Hepatocyte (in vitro differentiated cells): ENCODE results near the gene NAA80.

Experiments
- EZH2 ChIP-seq: fragments of 200-600 bp; sonication (generic); IDR thresholded peaks from 2 replicates; pipeline ENCODE4 v1.6.1; 2016; ENCODE audit warnings: antibody characterized with exemption, mild to moderate bottlenecking, borderline replicate concordance
- EZH2phosphoT487 ChIP-seq: fragments of 200-600 bp; sonication (generic); IDR thresholded peaks from one replicate; pipeline ENCODE4 v1.6.1; 2018; ENCODE audit warnings: antibody characterized with exemption, mild to moderate bottlenecking, low read depth, moderate library complexity; ENCODE audit not compliant: unreplicated experiment, severe bottlenecking
- TF ChIP-seq, protein P1 (sequence below): fragments of 200-600 bp; sonication (generic); IDR thresholded peaks from 2 replicates; pipeline ENCODE4 v1.5.1; 2016; ENCODE audit warnings: antibody characterized with exemption, mild to moderate bottlenecking; ENCODE audit not compliant: poor library complexity

DNA sequence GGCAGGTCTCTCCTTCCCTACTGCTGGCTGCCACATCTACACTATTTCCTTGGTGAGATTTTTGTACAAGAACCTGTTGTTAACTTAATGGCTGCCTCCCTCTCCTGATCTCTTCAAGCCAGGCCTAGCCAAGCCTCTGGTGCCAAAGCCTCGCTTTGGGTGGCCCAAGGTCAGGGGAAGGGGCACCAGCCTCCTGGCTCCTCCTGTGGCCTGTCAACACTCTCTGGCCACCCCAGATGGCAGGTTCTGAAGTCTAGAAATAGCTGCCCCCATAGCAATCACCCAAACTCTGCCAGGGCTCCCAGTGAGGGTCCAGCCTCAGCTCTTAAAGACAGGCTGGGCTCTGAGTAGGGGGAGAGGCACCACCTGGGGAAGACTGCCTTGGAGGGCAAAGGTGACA, 11.9 kb downstream of the NAA80 start:
- TF ChIP-seq EZH2, result no peak
- TF ChIP-seq, protein P1, sequence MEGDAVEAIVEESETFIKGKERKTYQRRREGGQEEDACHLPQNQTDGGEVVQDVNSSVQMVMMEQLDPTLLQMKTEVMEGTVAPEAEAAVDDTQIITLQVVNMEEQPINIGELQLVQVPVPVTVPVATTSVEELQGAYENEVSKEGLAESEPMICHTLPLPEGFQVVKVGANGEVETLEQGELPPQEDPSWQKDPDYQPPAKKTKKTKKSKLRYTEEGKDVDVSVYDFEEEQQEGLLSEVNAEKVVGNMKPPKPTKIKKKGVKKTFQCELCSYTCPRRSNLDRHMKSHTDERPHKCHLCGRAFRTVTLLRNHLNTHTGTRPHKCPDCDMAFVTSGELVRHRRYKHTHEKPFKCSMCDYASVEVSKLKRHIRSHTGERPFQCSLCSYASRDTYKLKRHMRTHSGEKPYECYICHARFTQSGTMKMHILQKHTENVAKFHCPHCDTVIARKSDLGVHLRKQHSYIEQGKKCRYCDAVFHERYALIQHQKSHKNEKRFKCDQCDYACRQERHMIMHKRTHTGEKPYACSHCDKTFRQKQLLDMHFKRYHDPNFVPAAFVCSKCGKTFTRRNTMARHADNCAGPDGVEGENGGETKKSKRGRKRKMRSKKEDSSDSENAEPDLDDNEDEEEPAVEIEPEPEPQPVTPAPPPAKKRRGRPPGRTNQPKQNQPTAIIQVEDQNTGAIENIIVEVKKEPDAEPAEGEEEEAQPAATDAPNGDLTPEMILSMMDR, result no peak
- TF ChIP-seq EZH2phosphoT487, result no peak
